Vagina (tissue), 2 donors: ENCODE results near the gene NDUFS8. TPM values are rescaled to one million over a fixed set of nuclear protein-coding genes. Genes with fewer than 3 reads are reported as not detected.
A peak's percentile ranks its signal among the peaks of the same experiment; 100 is the strongest.

Experiments
- DNase-seq, 2 donors: peaks; one replicate each; pipeline ENCODE4 v3.0.0-alpha.2; 2017; ENCODE audit errors: extremely low spot score in 2 of 2
- H3K27ac ChIP-seq: fragments of 200-600 bp; sonication (generic); one replicate; pipeline ENCODE4 v1.5.1; 2019
- H3K27me3 ChIP-seq: fragments of 200-600 bp; sonication (generic); one replicate; pipeline ENCODE4 v1.5.1; 2019
- H3K36me3 ChIP-seq, 2 donors: fragments of 200-600 bp; sonication (generic); one replicate each; pipeline ENCODE4 v1.5.1; 2017 to 2019
- H3K4me1 ChIP-seq: fragments of 200-600 bp; sonication (generic); one replicate; pipeline ENCODE4 v1.5.1; 2019
- H3K4me3 ChIP-seq, 2 donors: fragments of 200-600 bp; sonication (generic); 1 replicate in 1 of 2; 2 replicates in 1 of 2; pipeline ENCODE4 v1.5.1; 2016 to 2019
- H3K9me3 ChIP-seq: fragments of 200-600 bp; sonication (generic); one replicate; pipeline ENCODE4 v1.5.1; 2019
- CTCF ChIP-seq, 3 experiments: fragments of 450-650 bp in 2 of 3; fragments of 200-600 bp in 1 of 3; sonication (generic) in 1 of 3; IDR thresholded peaks; one replicate each; pipeline ENCODE4 v1.5.1; 2017 to 2019; ENCODE audit warnings: antibody characterized with exemption in 3 of 3, mild to moderate bottlenecking in 2 of 3, moderate library complexity in 2 of 3
- POLR2A ChIP-seq, 2 donors: fragments of 450-650 bp; IDR thresholded peaks; one replicate each; pipeline ENCODE4 v1.6.1; 2017; ENCODE audit warnings: antibody characterized with exemption in 2 of 2, mild to moderate bottlenecking in 2 of 2, moderate library complexity in 2 of 2
- POLR2AphosphoS5 ChIP-seq, 2 donors: sonication (generic); formaldehyde crosslinking; IDR thresholded peaks; one replicate each; pipeline ENCODE4 v1.9.0; 2017; ENCODE audit warnings: antibody characterized with exemption in 2 of 2, mild to moderate bottlenecking in 2 of 2, low read depth in 1 of 2; ENCODE audit not compliant: insufficient read depth in 1 of 2
- intact Hi-C: fragments of 100-400 bp; cut with DNase I; formaldehyde crosslinking; loops from one replicate; pipeline ENCODE4 v1.15.1; 2023
- total RNA-seq: library from RNA; depleted of rRNA; stranded (reverse); fragments of >200 nt; gene quantifications from one replicate; pipeline ENCODE4 v1.2.3, GENCODE V29; 2016

Gene NDUFS8
- total RNA-seq, 1 donor from 2014 or later, result 118 TPM

- H3K9me3 ChIP-seq, result no peaks in the 10 kb centered on the region
- intact Hi-C loops, result no loop called here
Observed at GRCh38 chr11:67998150-67999045, 32.1 kb upstream of the NDUFS8 start.

GRCh38 chr11:67999201-67999629, 31.3 kb upstream of the NDUFS8 start:
- peaks cover 18% of the 10 kb centered on the region for H3K4me1 ChIP-seq
- no peak for TF ChIP-seq POLR2AphosphoS5 (IDR thresholded peaks at IDR 0.05; ENCODE audit: insufficient read depth in 1 of 2, low read depth in 1 of 2)
- no peak for TF ChIP-seq CTCF (IDR thresholded peaks at IDR 0.05)
- no peak for TF ChIP-seq POLR2A (IDR thresholded peaks at IDR 0.05)
- no peaks in the 10 kb centered on the region for H3K9me3 ChIP-seq
- DNase-seq, result no peak
- no peak overlapping the region for H3K4me3 ChIP-seq
- no peaks in the 10 kb centered on the region for H3K27me3 ChIP-seq
- H3K27ac ChIP-seq, result no peak overlapping the region
- no peaks in the 10 kb centered on the region for H3K36me3 ChIP-seq
- intact Hi-C loops, result no loop called here

More at GRCh38 chr11:67998150-67999045, 32.1 kb upstream of the NDUFS8 start:
- H3K4me3 ChIP-seq, result no peak overlapping the region
- no peaks in the 10 kb centered on the region for H3K27me3 ChIP-seq
- TF ChIP-seq CTCF (IDR thresholded peaks at IDR 0.05), result no peak
- no peak for TF ChIP-seq POLR2A (IDR thresholded peaks at IDR 0.05)
- TF ChIP-seq POLR2AphosphoS5 (IDR thresholded peaks at IDR 0.05; ENCODE audit: insufficient read depth in 1 of 2, low read depth in 1 of 2), result no peak
- no peak overlapping the region for H3K27ac ChIP-seq
- no peak for DNase-seq
- no peaks in the 10 kb centered on the region for H3K36me3 ChIP-seq
- peaks cover 15% of the 10 kb centered on the region for H3K4me1 ChIP-seq

- no peaks in the 10 kb centered on the region for H3K36me3 ChIP-seq
- H3K27me3 ChIP-seq, result no peaks in the 10 kb centered on the region
- H3K4me1 ChIP-seq, result peaks cover 23% of the 10 kb centered on the region
- no peak overlapping the region for H3K27ac ChIP-seq
- intact Hi-C loops, result no loop called here
- no peaks in the 10 kb centered on the region for H3K9me3 ChIP-seq
- DNase-seq, result no peak
- TF ChIP-seq POLR2AphosphoS5 (IDR thresholded peaks at IDR 0.05; ENCODE audit: insufficient read depth in 1 of 2, low read depth in 1 of 2), result no peak
- no peak for TF ChIP-seq CTCF (IDR thresholded peaks at IDR 0.05)
- TF ChIP-seq POLR2A (IDR thresholded peaks at IDR 0.05), result no peak
- no peak overlapping the region for H3K4me3 ChIP-seq
Observed at GRCh38 chr11:67999704-68000103, 30.8 kb upstream of the NDUFS8 start.

GRCh38 chr11:68002575-68002937, 27.9 kb upstream of the NDUFS8 start:
- H3K4me3 ChIP-seq, result peak overlapping the region; percentile 71 to 84
- H3K36me3 ChIP-seq, result no peaks in the 10 kb centered on the region
- DNase-seq, result no peak
- H3K9me3 ChIP-seq, result no peaks in the 10 kb centered on the region
- H3K27me3 ChIP-seq, result no peaks in the 10 kb centered on the region
- intact Hi-C loops, result no loop called here
- no peak overlapping the region for H3K27ac ChIP-seq
- no peak for TF ChIP-seq POLR2AphosphoS5 (IDR thresholded peaks at IDR 0.05; ENCODE audit: insufficient read depth in 1 of 2, low read depth in 1 of 2)
- TF ChIP-seq CTCF (IDR thresholded peaks at IDR 0.05), result peak in 1 of 3 experiments; percentile 7
- peaks cover 24% of the 10 kb centered on the region for H3K4me1 ChIP-seq
